GM19467 (cell line): Measurements from ENCODE around the gene RCC2.
A peak's percentile ranks its signal among the peaks of the same experiment; 100 is the strongest.

Source experiments
- ATAC-seq: cut with Tn5 transposase; IDR thresholded peaks from one replicate; pipeline ENCODE4 v1.9.1; 2021; ENCODE audit warnings: mild to moderate bottlenecking, moderate library complexity; ENCODE audit not compliant: unreplicated experiment

The RCC2 gene

DNA sequence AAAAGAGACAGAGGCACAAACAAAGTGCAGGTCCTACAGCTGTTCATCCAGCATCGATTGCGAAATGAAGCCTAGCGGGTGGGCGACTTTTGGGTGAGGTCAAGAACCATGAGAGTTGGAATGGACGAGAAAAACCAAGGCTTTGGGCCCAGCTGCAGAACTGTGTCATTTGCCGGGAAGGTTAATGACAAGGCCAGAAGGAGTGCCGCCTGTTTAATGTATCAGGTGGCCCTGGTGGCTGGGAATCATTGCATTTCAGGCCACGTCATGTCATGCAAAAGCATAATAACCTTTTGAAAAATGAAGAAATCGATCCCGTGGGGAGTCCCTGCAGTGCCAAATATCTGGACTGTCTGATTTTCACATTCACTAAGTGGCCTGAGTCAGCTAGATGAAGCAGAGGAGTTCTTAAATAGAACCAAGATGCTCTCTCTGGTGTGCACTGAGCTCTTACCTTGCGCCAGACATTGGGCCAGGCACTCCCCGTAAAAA, 8.1 kb upstream of the RCC2 start:
- no peak for ATAC-seq

DNA sequence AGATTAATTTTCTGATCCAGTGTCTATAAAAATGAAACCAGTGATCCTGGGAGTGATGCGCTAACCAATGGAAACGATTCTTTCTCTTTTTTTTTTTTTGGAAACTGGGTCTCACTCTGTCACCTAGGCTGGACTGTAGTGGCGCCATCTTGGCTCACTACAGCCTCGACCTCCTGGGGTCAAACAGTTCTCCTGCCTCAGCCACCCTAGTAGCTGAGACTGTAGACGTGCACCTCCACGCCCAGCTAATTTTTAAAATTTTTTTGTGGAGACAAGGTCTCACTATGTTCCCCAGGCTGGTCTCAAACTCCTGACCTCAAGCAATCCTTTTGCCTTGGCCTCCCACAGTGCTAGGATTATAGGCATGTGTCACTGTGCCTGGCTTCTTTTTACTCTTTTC, 3.4 kb upstream of the RCC2 start:
- no peak for ATAC-seq

DNA sequence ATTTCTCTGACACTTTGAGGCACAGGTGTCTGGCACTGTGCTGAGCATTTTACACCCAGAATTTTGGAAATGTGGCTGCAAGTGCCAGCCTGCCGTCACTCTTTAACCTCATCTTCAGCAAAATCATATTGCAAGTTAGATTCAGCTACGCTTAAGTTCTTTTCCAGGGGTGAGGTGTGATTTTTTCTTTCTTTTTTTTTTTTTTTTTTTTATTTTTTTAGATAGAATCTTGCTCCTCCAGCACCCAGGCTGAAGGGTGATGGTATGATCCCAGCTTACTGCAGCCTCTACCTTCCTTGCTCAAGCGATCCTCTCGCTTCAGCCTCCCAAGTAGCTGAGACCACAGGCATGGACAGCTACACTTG, 2.5 kb upstream of the RCC2 start:
- no peak for ATAC-seq

DNA sequence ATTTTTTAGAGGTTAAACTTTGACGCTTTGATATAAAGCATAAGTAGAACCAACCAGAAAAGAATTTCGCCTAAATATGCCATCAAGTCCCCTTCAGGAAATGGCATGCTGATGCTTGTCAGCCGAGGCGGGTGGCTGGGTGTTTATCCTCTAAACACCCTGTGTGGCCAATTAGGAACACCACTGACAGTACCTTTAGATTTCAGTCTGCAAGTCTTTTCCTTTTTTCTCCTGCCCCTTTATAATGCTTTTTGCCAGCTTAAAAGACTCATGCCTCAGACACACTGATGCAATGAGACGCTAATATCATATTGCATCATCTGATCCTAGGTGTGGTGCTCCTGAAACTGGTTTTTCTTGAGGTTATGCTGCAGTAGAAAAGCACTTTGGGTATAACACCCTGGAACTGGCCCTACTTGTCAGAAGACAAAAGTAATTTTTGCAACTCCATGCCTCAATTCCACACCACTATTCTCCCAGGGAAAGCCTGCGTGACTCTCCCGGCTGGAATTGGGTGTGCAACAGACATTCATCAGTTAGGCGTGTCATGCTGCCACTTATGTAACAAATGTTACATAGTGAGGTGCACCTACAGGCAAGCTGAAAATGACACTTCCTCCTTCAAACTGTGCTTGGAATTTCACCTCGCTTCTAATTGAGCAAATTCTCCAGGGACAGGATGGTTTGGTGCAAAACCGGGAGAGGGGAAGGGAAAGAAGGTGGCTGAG, 2.0 kb upstream of the RCC2 start:
- no peak for ATAC-seq

DNA sequence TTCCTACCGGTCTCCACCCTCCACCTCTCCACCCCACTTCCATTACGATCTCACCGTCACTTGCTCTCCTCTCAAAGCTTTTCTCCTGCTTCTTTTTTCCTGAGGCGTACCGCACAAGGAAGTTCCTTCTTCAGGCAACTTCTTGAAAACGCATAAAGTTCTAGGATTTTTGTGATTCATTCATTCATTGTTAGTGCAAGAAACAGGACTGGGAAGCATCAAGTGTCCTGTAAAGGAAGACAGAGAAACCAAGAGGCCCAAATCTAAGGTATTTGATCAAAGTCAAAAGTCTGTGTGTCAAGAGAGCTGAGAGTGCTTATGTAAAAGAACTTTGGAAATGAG, 1.3 kb upstream of the RCC2 start:
- ATAC-seq, result no peak

DNA sequence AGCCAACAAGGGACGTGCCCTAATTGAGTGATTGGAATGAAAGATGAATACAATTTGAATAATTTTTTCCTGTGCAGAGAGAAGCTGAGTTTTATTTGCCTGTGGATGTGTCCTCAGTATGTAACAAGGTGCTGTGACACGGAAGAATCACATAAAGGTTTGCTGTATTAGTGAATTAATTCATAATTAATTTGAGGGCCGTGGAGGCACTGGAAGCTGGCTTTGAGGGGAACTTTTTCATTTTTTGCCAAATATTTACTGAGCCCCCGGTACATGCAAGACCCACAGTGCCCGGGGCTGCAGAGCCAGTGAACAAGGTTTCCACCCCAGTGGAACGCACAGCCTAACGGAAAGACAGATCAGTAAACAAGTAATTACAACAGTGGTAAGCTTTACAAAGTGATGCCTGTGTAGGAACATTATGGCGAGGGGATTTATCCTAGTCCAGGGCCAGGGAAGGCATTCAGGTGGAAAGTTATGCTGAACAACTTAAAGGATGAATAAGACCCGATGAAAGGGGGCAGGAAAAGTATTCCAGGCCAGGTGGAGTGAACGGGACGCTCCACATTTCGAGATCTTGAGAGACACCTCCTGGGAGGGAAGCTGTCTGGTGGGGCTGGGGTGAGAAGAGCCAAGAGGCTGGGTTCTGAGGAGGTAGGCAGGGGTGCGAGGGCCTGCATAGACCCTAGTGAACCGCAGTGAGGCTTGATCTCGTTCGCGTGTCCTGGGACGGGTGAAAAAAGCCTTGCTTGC, 773 bp upstream of the RCC2 start:
- ATAC-seq, result no peak

DNA sequence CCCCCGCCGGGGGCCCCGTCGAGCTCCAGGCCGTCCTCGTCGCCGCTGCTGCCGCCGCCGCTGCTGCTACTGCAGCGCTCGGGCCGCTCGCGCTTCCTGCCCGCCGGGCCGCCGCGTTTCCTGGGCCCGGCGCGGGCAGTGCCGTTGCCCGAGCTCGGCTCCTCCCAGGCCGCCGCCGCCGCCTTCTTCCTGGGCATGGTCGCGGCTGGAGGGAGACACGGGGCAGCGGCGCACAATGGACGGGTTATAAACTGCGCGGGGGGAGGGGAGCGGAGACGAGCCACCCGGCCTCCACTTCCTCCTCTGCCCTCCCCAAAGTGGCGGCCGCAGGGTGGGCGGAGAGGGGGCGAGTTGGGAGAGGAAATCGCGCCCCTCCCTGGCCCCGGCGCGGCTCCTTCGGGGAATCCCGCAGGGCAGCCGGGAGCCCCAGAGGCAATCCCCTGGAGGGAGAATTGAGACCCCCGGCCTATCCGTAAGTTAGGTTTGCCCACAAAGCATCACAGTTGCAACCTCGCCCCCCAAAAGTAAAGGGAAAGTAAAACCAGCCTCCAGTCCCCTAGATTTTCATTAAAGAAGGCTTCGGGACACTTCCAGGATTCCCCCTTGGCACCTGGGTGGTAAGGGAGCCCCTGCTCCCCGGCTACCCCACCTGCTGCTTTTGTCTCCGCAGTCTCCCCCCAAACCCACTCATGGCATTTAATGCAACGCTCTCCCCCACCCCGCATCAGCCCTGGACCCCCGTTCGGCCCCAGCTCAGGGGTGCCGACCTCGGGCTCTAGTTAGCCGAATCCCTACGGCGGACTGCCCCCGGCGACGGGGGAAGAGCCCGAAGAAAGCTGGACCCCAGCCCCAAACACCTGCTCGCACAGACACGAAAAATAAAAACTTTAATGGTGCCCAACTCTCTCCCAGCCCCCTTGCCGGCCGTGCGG, 893 bp downstream of the RCC2 start:
- ATAC-seq, result peak; percentile 40

DNA sequence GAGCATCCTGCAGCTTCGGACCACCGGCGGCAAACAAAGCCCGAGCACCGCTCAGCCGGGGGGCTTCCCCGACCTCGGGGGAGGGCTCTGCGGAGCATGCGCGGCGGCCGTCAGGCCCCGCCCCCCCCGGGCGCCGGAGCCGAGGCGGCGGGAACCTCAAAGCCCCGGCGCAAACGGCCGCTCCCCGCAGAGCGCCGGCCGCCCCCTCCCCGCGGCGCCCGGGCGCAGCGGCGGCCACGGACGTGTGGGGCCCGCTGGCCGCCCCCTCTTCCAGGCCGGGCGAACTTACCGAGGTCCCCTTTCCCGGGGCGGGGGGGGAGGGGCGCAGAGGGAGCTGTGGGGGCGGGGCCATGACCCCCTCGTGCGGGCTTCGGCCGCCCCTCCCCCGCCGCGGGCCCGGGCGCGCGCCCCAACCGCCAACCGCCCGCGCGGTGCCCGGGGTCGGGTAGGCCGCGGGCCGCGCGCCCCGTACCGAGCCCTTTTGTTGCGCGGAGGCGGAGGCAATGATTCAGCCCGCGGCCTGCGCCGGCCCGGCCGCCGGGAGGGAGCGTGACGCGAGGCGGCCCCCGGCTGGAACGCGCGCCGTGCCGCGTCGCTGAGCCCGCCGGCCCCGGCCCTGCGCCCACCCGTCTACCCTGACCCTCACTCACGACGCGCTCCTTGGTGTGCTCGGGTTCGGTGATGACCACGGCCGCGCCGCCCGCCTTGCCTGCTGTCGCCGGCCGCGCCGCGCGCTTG, 1.7 kb downstream of the RCC2 start:
- ATAC-seq, result peak; percentile 33

DNA sequence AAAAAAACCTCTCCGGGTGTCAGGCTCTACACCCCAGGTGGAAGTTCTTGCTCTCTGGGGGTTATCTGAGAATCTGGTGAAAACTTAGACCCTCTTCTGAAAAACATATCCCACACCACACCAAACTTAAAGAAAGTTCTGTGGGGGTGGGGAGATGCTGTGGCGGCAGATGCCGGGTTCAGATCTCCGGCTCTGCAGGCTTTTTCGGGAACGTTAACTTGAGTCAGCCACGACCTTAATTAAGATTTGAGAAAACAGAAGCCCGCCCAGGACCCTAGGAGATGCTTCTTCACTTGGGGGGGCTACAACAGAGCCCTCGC, 2.3 kb downstream of the RCC2 start:
- ATAC-seq, result no peak

DNA sequence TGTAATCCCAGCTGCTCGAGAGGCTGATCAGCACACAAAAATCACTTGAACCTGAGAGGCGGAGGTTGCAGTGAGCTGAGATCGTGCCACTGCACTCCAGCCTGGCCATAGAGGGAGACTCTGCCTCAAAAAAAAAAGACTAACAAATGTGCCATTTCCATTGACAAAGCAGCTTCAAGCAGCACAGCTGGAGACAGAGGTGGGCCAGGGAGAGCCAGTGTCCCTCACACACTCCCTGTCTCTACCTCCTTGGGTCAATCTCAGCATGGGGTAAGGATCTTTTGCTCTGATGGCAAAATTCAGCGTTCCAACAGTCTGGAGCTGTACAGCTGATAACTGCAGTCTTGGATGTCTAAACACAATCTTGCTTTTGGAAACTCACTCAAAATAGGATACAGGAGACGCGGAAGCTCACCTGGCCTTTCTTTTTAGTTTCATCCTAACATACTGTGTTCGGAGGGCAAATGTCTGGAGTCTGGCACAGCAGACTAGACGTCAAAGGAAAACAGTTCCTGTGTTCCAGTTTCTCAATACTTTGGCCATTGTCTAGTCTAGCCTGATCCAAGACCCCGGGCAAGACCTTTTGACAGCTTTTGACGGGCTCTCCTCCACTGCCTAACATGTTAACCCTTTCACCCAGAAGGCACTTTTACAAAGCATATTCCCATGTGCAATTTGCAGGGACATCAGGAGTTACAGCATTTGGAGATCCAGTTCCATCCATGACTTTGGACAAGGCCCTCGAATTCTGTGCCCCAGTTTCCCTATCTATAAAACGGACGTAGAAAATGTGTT, 2.9 kb downstream of the RCC2 start:
- no peak for ATAC-seq

DNA sequence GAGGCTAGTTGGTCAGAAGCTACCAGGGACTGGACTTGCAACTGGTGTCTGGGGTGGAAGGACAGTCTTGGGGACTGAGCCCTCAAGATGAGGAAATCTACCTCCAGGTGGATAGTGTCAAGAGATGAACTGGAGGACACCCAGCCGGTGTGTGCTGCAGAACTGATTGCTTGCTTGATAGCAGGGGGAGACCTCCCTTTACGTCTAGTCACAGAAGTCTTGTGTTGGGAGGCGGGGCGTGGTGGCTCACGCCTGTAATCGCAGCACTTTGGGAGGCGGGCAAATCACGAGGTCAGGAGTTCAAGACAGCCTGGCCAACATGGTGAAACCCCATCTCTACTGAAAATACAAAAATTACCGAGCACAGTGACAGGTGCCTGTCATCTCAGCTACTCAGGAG, 4.9 kb downstream of the RCC2 start:
- no peak for ATAC-seq

DNA sequence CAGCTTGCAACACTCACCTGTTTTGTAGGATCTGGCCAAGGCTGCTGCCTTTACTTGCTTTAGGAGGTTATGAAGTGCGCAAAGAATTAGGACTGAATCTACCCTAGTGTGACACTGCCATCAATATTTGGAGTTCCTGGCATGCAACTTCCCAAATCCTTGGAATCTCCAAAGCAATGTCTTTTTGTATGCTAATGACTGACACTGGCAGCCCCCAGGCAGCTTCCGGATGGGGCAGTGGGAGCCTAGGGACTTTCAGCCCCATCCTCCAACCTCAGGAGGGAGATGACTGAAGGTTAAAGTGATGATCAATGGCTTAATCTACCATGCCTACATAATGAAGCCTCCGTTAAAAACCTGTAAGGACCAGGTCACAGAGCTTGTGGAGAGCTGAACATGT, 5.5 kb downstream of the RCC2 start:
- no peak for ATAC-seq

DNA sequence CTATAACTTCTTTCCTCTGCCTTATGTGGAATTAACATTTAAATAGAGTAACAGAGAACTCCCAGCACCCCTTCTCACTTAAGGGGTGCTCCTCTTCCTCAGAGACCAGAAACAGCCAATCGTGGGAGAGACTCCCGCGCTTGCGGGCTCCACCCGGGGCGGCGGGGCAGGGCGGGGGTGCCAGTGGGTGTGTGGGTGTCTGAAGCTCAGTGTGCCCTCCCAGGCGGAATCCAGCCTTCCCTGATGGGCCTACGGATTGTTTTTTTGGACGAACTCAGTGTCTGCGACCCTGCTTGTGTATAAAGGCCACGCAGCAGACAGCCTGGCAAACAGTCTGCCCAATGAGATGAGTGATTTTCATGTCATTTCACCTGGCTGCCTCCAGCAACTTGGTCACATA, 6.2 kb downstream of the RCC2 start:
- no peak for ATAC-seq

DNA sequence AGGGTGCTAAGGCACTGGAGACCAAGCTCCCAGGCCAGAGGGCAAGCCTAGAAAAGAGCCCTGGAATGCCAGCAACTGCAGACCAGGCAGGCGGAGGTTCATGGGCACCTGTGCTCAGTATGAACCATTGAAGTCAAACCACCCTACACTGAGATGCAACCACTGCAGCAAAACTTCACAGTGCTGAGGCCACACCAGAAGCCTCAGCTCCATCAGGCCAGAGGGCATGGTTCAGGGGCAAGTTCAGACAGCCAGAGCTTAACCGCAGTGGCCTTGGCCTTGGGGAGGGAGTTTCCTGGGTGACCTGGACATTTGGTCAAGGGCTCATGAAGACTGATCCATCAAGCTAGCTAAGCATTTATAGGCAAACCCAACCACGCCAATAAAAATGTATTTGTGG, 7.1 kb downstream of the RCC2 start:
- ATAC-seq, result no peak

DNA sequence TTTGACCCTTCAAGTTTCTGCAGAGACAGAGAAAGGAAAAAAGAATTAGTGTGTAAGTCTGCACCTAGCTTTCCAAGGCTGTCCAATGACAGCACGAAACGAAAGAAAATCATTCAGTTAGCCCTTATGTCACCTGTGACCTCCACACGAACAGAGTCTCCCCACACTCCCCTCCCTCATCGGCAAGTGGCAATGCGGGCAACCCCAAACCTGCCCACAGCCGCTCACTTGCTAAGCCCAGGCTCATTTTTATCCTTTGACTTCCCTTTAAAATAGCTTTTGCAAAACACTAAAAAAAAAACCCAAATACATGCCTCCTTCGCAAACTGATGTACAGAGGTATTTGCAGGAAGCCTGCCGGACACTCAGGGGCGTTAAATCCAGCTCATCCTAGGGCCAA, 10.3 kb downstream of the RCC2 start:
- no peak for ATAC-seq

DNA sequence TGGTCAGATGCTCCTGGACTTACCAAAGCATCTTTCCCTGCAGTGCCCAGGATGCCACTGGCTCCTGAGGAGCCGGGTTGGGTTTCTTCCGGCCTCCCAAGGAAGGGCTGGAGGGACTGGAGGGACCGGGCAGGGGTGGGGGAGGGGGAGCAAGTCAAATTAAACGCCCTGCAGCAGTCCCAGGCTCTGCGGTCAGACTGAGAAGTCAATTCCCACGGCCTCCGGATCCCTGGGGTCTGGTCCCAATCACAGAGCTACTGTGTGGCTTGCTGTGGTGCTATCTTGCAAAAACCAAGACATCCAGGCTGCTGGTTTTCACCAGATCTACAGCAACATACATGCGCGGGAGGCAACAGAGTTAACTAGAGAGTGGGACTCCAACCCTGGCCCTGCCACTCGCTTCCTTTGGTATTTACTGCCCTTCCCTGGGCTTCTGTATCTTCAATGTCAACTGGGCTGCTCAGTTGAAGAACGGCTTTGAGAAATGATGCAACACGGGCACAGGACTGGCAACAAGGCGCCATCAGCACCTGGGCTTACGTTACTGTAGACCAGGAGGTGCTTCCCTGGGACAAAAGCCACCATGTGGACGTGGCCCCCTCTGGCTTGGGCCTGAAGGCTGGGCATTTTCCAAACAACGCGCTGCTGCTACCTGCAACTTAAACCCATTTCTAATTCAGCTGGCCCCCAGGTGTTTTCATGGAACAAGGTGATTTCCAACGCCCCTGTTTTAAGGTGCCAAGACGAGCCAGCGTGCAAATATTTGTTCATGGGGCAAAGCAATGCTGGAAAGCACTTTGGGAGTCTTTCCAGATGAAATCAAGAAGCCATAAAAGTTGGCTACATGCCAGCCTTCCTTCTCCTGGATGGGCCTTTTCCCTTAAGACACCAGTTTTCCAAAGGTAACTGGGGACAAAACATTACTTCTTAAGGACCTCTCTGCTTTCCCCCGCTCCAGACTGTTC, 11.5 kb downstream of the RCC2 start:
- no peak for ATAC-seq

DNA sequence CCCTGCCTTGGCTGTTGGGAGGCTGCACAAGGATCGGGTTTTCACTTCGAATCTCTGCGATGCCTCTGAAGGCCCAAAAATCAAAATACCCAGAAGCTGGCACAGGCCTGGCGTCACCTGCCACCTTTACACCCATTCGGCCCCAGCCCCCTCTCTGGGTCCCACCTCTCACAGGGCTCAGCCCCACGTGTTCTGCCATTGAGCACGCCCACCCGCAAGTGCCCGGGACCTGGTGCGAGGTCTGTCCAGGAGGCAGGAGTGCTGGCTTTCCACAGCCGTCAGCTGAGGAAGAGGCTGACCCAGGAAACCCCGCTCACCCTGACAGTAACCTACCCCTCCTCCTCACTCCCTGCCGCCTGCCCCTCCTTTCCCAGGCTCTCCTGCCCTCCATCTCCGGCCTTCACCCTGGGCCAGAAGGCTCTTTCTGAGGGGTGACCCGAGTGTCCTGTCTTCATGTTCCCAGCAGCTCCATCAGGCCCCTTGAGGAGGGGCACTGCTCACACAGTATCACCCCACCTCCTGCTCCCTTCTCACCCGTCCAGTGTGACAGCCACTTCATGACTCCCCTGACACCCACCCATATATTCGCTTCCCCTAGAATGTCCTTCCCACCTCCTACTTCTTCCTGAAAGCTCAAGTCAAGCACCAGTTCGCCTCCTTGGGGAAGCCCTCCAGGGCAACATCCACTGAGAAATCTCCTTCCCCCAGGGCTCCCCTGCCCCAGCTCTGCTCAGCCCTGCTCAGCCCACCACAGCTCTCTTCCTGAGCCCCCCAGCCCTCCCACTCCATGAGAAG, 13.5 kb downstream of the RCC2 start:
- ATAC-seq, result no peak

DNA sequence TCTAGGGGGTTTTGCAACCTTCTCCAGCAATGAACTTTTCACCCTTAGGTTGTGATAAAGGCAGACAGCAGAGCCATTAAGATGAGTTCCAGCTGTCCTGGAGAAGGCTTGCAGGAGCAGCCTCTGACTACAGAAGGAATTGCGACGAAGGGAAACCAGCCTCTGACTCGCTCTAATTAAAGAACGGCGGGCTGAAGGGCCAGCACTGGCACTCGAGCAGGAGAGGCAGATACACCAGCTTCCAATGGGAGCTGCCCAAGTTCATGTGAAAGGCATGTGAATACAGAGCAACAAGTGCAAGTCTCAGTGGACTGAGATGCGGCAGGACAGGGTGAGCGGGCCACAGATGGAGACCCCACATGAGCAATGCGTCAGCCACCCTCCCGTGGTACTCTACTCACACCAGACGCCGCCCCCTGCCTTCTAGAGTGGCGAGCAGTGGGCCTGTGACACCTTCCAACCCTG, 15.7 kb downstream of the RCC2 start:
- ATAC-seq, result no peak
